ENCODE data around the gene ARRB1. TPM values are rescaled to one million over a fixed set of nuclear protein-coding genes. Genes with fewer than 3 reads are reported as not detected.
A peak's percentile ranks its signal among the peaks of the same experiment; 100 is the strongest.
"Not testable (repeated sequence)": the region's sequence is repeated elsewhere in the genome, so short reads cannot be mapped to it uniquely, and the experiment has no call there.

Gene ARRB1
- total and polyA plus RNA-seq, 4 donors, result 39.8 to 145 (median 55.2) TPM

GRCh38 chr11:75276186-75276585 is 75.3 kb downstream of the ARRB1 start:
- 60 to 71% methylated on average over 2 of the region's 2 CpGs for WGBS, 2 donors
- no peak overlapping the region for H3K27ac ChIP-seq (ENCODE audit: low read depth in 1 of 2, low read length in 1 of 2)
- no peaks in the 10 kb centered on the region for H3K9me3 ChIP-seq (ENCODE audit: control insufficient read depth in 4 of 4, insufficient read depth in 3 of 4, low read length in 3 of 4)
- TF ChIP-seq CTCF (IDR thresholded peaks at IDR 0.05; ENCODE audit: control extremely low read depth, extremely low read depth), result no peak
- no peak for ATAC-seq (ENCODE audit: insufficient read depth, low FRiP score)
- peaks cover 3 to 66% (median 46%) of the 10 kb centered on the region in 4 donors for H3K36me3 ChIP-seq (ENCODE audit: control insufficient read depth in 4 of 4, insufficient read depth in 4 of 4, low read length in 4 of 4)
- H3K4me3 ChIP-seq, result no peak overlapping the region
- H3K4me1 ChIP-seq (ENCODE audit: control insufficient read depth in 5 of 5, insufficient read depth in 5 of 5, low read length in 5 of 5), result no peaks in the 10 kb centered on the region
- no peak for DNase-seq
- no peak overlapping the region for H3K9ac ChIP-seq (ENCODE audit: insufficient read depth in 1 of 2, low read length in 2 of 2)
- H3K27me3 ChIP-seq (ENCODE audit: control insufficient read depth in 3 of 3, insufficient read depth in 3 of 3, low read length in 2 of 3), result no peaks in the 10 kb centered on the region

- H3K9me3 ChIP-seq (ENCODE audit: control insufficient read depth in 4 of 4, insufficient read depth in 3 of 4, low read length in 3 of 4), result no peaks in the 10 kb centered on the region
- DNase-seq, result peak in 1 of 3 donors; percentile 13
- H3K27me3 ChIP-seq (ENCODE audit: control insufficient read depth in 3 of 3, insufficient read depth in 3 of 3, low read length in 2 of 3), result no peaks in the 10 kb centered on the region
- H3K36me3 ChIP-seq (ENCODE audit: control insufficient read depth in 4 of 4, insufficient read depth in 4 of 4, low read length in 4 of 4), result peaks cover 3 to 65% (median 46%) of the 10 kb centered on the region in 4 donors
- no peak overlapping the region for H3K4me3 ChIP-seq
- 15 to 40% methylated on average over 6 of the region's 6 CpGs for WGBS, 2 donors
- H3K27ac ChIP-seq (ENCODE audit: low read depth in 1 of 2, low read length in 1 of 2), result no peak overlapping the region
- H3K4me1 ChIP-seq (ENCODE audit: control insufficient read depth in 5 of 5, insufficient read depth in 5 of 5, low read length in 5 of 5), result no peaks in the 10 kb centered on the region
- no peak for ATAC-seq (ENCODE audit: insufficient read depth, low FRiP score)
- TF ChIP-seq CTCF (IDR thresholded peaks at IDR 0.05; ENCODE audit: control extremely low read depth, extremely low read depth), result no peak
- H3K9ac ChIP-seq (ENCODE audit: insufficient read depth in 1 of 2, low read length in 2 of 2), result no peak overlapping the region
Measured at GRCh38 chr11:75275581-75275980, 75.9 kb downstream of the ARRB1 start.

- not testable (repeated sequence) for ATAC-seq (ENCODE audit: insufficient read depth, low FRiP score); DNase-seq
- H3K36me3 ChIP-seq (ENCODE audit: control insufficient read depth in 4 of 4, insufficient read depth in 4 of 4, low read length in 4 of 4), result peaks cover 3 to 67% (median 46%) of the 10 kb centered on the region in 4 donors
Measured at GRCh38 chr11:75274716-75275115, 76.7 kb downstream of the ARRB1 start.

GRCh38 chr11:75273411-75274391 is 77.8 kb downstream of the ARRB1 start:
- Histone ChIP-seq H3K9me3 (ENCODE audit: control insufficient read depth in 4 of 4, insufficient read depth in 3 of 4, low read length in 3 of 4) (no peaks in the 10 kb centered on the region), H3K27ac (ENCODE audit: low read depth in 1 of 2, low read length in 1 of 2) (no peak overlapping the region), H3K36me3 (ENCODE audit: control insufficient read depth in 4 of 4, insufficient read depth in 4 of 4, low read length in 4 of 4) (peaks cover 3 to 69% (median 46%) of the 10 kb centered on the region in 4 donors), H3K27me3 (ENCODE audit: control insufficient read depth in 3 of 3, insufficient read depth in 3 of 3, low read length in 2 of 3) (no peaks in the 10 kb centered on the region), H3K4me3 (no peak overlapping the region), H3K9ac (ENCODE audit: insufficient read depth in 1 of 2, low read length in 2 of 2) (no peak overlapping the region), H3K4me1 (ENCODE audit: control insufficient read depth in 5 of 5, insufficient read depth in 5 of 5, low read length in 5 of 5) (no peaks in the 10 kb centered on the region)
- DNase-seq, result no peak
- WGBS, 2 donors, result 87 to 93% methylated on average over 15 of the region's 15 CpGs
- no peak for TF ChIP-seq CTCF (IDR thresholded peaks at IDR 0.05; ENCODE audit: control extremely low read depth, extremely low read depth)
- peak; percentile 15 for ATAC-seq (ENCODE audit: insufficient read depth, low FRiP score)

More at GRCh38 chr11:75274716-75275115, 76.7 kb downstream of the ARRB1 start:
- H3K9me3 ChIP-seq (ENCODE audit: control insufficient read depth in 4 of 4, insufficient read depth in 3 of 4, low read length in 3 of 4); H3K4me1 ChIP-seq (ENCODE audit: control insufficient read depth in 5 of 5, insufficient read depth in 5 of 5, low read length in 5 of 5); H3K27me3 ChIP-seq (ENCODE audit: control insufficient read depth in 3 of 3, insufficient read depth in 3 of 3, low read length in 2 of 3); H3K9ac ChIP-seq (ENCODE audit: insufficient read depth in 1 of 2, low read length in 2 of 2); H3K4me3 ChIP-seq; H3K27ac ChIP-seq (ENCODE audit: low read depth in 1 of 2, low read length in 1 of 2): not testable (repeated sequence)
- whole genome bisulfite sequencing, 2 donors, result 86 to 94% methylated on average over 3 of the region's 3 CpGs
